Activated CD4-positive, alpha-beta T cell treated with anti-CD3 and anti-CD28 coated beads, Interleukin-2, amount 10 ng/mL, durations not matched to agents 24 days and 14 days (primary cell): ENCODE data around the gene MMP3. TPM values are rescaled to one million over a fixed set of nuclear protein-coding genes. Genes with fewer than 3 reads are reported as not detected.
A peak's percentile ranks its signal among the peaks of the same experiment; 100 is the strongest.
"Not testable (repeated sequence)": the region's sequence is repeated elsewhere in the genome, so short reads cannot be mapped to it uniquely, and the experiment has no call there.

Experiments used
- DNase-seq: peaks from one replicate; pipeline ENCODE4 v3.0.0; 2022
- H3K27ac Mint-ChIP-seq: one replicate; pipeline ENCODE4 v1.8.0; 2022; ENCODE audit warnings: mild to moderate bottlenecking, mixed read lengths
- H3K27me3 Mint-ChIP-seq: one replicate; pipeline ENCODE4 v1.8.0; 2022; ENCODE audit warnings: mixed read lengths
- H3K36me3 Mint-ChIP-seq: one replicate; pipeline ENCODE4 v1.8.0; 2022; ENCODE audit warnings: low read depth, mild to moderate bottlenecking, mixed read lengths
- H3K4me1 Mint-ChIP-seq: one replicate; pipeline ENCODE4 v1.8.0; 2021; ENCODE audit warnings: mixed read lengths
- H3K4me3 Mint-ChIP-seq: one replicate; pipeline ENCODE4 v1.8.0; 2022; ENCODE audit warnings: mild to moderate bottlenecking, moderate library complexity, mixed read lengths
- H3K9me3 Mint-ChIP-seq: one replicate; pipeline ENCODE4 v1.8.0; 2021; ENCODE audit warnings: mixed read lengths
- intact Hi-C: fragments of 100-400 bp; cut with micrococcal nuclease; formaldehyde crosslinking; loops from one replicate; pipeline ENCODE4 v1.15.1; 2023
- total RNA-seq: library from RNA; stranded (reverse); gene quantifications from 2 replicates; pipeline ENCODE4 v1.2.3, GENCODE V29; 2022

The MMP3 gene
- not detected in 2 replicates for total RNA-seq

DNA sequence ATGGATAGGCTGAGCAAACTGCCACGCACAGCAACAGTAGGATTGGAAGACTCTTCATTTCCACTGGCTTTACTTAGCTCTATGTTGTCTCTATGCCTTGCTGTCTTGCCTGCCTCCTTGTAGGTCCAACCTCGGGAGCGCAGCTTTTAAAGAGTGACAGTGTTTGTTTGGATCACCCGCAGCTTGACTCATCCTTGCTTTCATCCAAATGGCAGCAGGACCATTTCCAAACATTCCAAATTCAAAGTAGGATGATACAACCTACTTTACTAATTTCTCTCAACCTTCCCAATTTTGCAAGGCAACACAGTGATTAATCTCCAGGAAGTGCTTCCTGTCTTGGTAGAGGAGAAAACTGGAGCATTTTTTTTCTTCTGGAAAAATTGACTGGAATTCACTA, at the start of gene MMP3:
Gene MMP3 (minus strand): TSS at position 121 of the 400 bp plus-strand sequence. CDS start 63 bp downstream, at position 58.
- H3K4me1 Mint-ChIP-seq: no peaks in the 10 kb centered on the region
- no peaks in the 10 kb centered on the region for H3K36me3 Mint-ChIP-seq
- intact Hi-C loops: no loop called here
- H3K27ac Mint-ChIP-seq: no peak within 1 kb of the TSS
- no peak within 1 kb of the TSS for H3K4me3 Mint-ChIP-seq
- H3K27me3 Mint-ChIP-seq: peaks cover 9% of the 10 kb centered on the region
- DNase-seq: no peak
- no peaks in the 10 kb centered on the region for H3K9me3 Mint-ChIP-seq

DNA sequence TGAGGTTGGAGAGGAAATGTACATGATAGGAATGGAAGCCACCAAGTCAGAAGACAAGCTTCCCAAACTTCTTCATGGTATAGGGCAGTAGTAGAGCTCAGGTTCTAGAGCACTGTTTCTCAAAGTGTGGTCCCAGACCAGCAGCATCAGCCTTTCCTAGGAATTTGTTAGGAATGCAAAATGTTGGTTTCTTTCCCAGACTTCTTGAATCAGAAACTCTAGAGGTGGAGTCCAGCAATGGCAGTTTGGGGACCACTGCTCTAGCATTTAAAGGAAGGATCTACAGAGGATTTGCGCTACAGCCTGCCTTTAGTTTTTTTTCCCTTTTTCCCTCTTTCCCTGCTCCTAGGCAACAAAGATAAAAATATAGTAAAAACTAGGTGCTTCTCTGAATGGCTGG, 48.3 kb upstream of the MMP3 start:
- no peak for DNase-seq
- no peak overlapping the region for H3K4me3 Mint-ChIP-seq
- H3K27me3 Mint-ChIP-seq: peaks cover 2% of the 10 kb centered on the region
- no peaks in the 10 kb centered on the region for H3K36me3 Mint-ChIP-seq
- H3K9me3 Mint-ChIP-seq: peaks cover 5% of the 10 kb centered on the region
- intact Hi-C loops: no loop called here
- H3K4me1 Mint-ChIP-seq: no peaks in the 10 kb centered on the region
- H3K27ac Mint-ChIP-seq: no peak overlapping the region

DNA sequence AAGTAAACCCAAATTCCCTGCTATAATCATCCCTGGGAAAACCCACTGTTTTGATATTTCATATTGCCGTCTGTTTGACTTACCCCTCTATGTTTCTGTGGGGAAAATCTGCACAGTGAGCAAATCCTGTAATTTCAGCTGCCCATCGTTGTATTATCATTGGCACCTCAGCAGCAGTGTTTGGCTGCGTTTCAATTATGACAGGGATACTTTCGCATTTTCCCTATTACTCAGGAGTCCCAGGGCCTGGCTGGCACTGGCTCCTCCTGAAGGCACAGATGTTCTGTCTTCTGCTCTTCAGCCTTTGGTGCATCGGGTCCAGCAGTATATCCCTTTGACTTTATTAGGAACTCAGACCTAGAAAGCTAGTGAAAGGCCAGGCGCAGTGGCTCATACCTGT, 43.6 kb upstream of the MMP3 start:
- Mint-ChIP-seq H3K9me3 (no peaks in the 10 kb centered on the region), H3K4me1 (peaks cover 4% of the 10 kb centered on the region), H3K27me3 (peaks cover 2% of the 10 kb centered on the region), H3K36me3 (no peaks in the 10 kb centered on the region), H3K27ac (no peak overlapping the region), H3K4me3 (no peak overlapping the region)
- DNase-seq: no peak
- intact Hi-C loops: no loop called here

DNA sequence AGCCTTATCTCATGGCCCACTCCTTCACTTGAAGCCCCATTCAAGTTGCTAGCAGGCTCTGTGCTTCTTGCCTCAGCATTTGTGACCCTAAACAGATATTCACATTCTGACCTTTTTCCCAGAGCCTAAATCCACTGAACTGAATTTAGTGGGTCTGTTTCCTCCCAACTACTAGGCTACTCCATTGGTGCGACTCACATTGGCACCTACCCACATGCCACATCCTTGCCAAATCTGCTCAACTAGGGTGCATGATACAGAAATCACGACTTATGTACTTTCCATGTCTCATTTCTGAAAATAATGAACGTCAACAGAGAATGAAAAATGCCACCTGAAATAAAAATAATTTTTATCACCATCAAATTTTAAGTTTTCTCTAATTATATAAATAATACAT, 39.7 kb upstream of the MMP3 start:
- intact Hi-C loops: no loop called here
- Mint-ChIP-seq H3K4me3 (no peak overlapping the region), H3K27me3 (no peaks in the 10 kb centered on the region), H3K36me3 (no peaks in the 10 kb centered on the region), H3K9me3 (no peaks in the 10 kb centered on the region), H3K27ac (no peak overlapping the region), H3K4me1 (peaks cover 4% of the 10 kb centered on the region)
- DNase-seq: no peak

DNA sequence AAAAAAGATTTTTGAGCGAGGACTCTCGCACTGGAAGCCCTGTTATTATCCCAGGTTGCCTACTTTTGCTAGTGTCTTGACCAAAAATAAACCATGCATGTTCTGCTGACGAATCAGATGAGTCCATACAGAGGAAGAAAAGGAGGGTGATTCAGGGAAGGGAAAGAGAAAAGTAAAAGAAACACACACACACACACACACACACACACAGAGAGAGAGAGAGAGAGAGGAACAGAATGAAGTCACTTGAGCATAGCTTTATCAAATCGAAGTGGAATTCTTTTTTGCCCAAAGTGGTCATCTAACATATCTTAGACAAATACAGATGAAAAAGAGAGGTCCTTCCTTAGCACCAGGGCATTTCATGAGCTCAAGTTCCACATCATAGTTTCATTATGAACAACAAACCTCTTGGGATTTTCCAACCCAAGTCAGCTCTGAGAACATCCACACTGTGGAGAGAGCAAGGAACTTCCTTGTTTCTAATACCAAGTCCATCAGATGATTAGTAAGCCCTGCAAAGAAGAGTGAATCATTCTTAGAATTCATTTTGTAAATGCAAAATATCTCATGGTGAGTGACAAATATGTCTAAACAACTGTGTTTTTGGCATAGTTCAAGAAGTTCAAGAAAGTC, 39.1 kb upstream of the MMP3 start:
- peak overlapping the region; percentile 0 for H3K27ac Mint-ChIP-seq
- no peak overlapping the region for H3K4me3 Mint-ChIP-seq
- no peaks in the 10 kb centered on the region for H3K9me3 Mint-ChIP-seq
- H3K4me1 Mint-ChIP-seq: peaks cover 4% of the 10 kb centered on the region
- intact Hi-C loops: no loop called here
- no peaks in the 10 kb centered on the region for H3K36me3 Mint-ChIP-seq
- DNase-seq: no peak
- H3K27me3 Mint-ChIP-seq: no peaks in the 10 kb centered on the region

DNA sequence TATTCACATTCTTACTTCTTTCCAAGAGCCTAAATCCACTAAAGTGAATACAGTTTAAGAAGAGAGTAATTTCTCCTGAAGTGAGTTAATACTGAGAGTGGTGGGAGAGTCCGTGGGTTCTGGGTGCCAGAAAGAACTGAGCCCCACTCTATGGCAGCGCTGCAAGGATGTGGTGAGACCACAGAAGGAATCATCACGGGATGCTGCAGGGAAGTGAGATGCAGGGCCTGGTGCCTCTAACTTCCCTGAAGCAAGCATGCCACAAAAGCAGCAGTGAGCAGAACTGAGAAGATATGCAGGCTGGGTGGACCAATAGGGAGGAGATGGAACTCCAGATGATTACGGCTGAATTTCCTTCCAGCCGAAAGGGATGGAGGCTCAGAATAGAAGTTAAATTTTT, 36.4 kb upstream of the MMP3 start:
- no peak for DNase-seq
- peak overlapping the region; percentile 47 for H3K27ac Mint-ChIP-seq
- H3K36me3 Mint-ChIP-seq: no peaks in the 10 kb centered on the region
- intact Hi-C loops: no loop called here
- no peaks in the 10 kb centered on the region for H3K27me3 Mint-ChIP-seq
- peaks cover 4% of the 10 kb centered on the region for H3K4me1 Mint-ChIP-seq
- no peaks in the 10 kb centered on the region for H3K9me3 Mint-ChIP-seq
- H3K4me3 Mint-ChIP-seq: no peak overlapping the region

DNA sequence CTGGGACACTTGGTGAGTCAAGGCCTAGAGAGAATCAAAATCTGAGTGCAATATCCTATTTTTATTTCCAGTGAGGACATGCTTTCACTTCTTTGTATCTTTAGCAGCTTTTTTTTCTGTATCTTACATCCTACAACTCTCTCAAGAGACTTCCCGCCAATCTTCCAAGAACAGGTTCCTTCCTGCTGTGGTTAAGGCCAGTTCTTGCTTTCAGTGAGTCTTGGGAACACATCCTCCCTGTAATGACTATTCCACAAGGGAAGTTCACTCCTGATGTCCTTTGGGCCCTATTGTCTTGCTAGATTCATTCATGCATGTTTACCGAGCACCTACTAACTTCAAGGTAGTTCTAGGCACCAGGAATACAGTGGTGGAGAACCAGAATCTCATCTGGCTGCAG, 35.2 kb upstream of the MMP3 start:
- intact Hi-C loops: no loop called here
- Mint-ChIP-seq H3K9me3 (no peaks in the 10 kb centered on the region), H3K4me1 (peaks cover 4% of the 10 kb centered on the region), H3K27ac (no peak overlapping the region), H3K27me3 (no peaks in the 10 kb centered on the region), H3K4me3 (no peak overlapping the region), H3K36me3 (no peaks in the 10 kb centered on the region)
- no peak for DNase-seq

DNA sequence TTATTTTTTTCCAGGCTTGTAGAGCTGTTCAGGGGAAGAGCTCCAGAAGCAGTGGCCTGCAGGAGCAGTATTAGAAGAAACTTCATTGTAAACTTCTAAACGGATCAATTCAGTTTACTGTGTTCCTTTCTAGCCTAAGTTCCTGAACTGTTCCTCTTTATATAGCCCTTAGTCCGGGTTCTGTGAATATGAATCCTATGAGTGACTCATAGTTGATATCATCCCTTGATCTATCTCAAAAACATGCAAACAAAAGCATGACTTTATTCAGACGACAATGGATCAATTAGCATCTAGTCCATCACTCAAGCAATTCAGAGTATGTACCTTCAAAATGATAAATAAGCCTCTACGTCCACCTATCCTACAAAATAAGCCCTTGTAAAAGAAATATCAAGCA, 31.4 kb upstream of the MMP3 start, which contains the start of gene MMP12:
Gene MMP12 (minus strand): TSS at position 131 of the 400 bp plus-strand sequence. CDS start 45 bp downstream, at position 86.
- H3K27me3 Mint-ChIP-seq: no peaks in the 10 kb centered on the region
- DNase-seq: no peak
- H3K4me3 Mint-ChIP-seq: no peak within 1 kb of the TSS
- no peaks in the 10 kb centered on the region for H3K36me3 Mint-ChIP-seq
- intact Hi-C loops: no loop called here
- H3K27ac Mint-ChIP-seq: no peak within 1 kb of the TSS
- no peaks in the 10 kb centered on the region for H3K4me1 Mint-ChIP-seq
- no peaks in the 10 kb centered on the region for H3K9me3 Mint-ChIP-seq

DNA sequence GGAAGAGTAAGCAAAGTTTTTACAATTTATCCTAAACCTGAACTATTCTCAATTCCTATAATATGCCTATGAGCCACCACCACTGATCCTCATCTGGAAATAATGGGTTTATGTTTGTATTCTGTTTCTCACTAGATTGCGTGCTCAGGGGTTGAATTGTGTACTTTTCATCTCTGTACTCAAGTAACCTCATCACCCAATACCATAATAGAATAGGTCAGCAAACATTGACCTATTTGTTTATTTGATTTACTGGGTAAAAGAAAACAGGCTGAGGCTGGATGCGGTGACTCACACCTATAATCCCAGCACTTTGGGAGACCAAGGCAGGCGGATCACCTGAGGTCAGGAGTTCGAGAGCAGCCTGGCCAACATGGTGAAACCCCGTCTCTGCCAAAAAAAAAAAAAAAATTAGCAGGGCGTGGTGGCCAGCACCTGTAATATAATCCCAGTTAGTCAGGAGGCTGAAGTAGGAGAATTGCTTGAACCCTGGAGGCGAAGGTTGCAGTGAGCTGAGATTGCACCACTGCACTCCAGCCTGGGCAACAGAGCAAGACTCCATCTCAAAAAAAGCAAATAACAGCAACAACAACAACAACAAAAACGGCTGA, 26.1 kb upstream of the MMP3 start:
- H3K9me3 Mint-ChIP-seq, intact Hi-C loops, H3K4me3 Mint-ChIP-seq, H3K27me3 Mint-ChIP-seq, H3K4me1 Mint-ChIP-seq, H3K36me3 Mint-ChIP-seq, H3K27ac Mint-ChIP-seq, DNase-seq: not testable (repeated sequence)

DNA sequence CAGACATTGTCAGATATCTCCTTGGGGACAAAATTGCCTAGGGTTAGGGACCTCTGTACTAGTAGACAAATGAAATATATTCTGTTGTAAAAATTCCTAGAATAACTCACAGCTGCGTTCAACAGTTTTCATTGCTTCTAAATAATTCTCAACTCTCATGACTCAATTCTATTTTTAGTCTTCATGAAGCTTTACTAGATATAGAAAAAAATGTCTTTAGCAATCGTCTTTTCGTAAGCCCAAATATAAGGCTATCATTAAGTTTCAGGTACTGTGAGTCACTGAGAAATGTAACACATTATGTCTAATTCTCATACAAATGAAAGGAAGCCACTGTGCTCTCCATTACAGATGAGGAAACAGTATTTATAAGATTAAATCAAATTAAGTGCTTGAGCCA, 24.9 kb upstream of the MMP3 start:
- Mint-ChIP-seq H3K27ac (no peak overlapping the region), H3K27me3 (peaks cover 2% of the 10 kb centered on the region), H3K4me3 (no peak overlapping the region), H3K4me1 (no peaks in the 10 kb centered on the region), H3K36me3 (no peaks in the 10 kb centered on the region), H3K9me3 (no peaks in the 10 kb centered on the region)
- DNase-seq: no peak
- intact Hi-C loops: no loop called here

DNA sequence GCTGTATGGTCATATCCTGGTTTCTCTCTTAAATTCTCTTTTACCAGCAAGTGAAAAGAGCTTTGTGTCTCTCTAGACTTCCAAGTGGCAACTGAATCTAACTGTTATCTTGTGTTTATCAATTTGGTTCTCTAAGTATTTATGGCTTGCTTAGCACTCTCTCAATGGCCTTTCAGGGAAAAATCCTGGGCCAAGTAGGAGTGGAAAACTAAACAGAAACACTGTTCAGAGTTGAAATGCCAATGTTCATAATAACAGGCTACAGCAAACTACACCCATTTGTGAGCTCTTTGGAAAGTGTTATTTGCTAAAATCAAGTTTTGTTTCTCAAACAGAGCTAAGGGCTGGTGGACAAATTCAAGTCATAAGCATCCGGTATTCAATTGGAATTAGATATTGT, 21.3 kb upstream of the MMP3 start:
- Mint-ChIP-seq H3K27me3 (peaks cover 2% of the 10 kb centered on the region), H3K27ac (no peak overlapping the region), H3K36me3 (no peaks in the 10 kb centered on the region), H3K4me3 (no peak overlapping the region), H3K4me1 (no peaks in the 10 kb centered on the region), H3K9me3 (no peaks in the 10 kb centered on the region)
- no peak for DNase-seq
- intact Hi-C loops: no loop called here

DNA sequence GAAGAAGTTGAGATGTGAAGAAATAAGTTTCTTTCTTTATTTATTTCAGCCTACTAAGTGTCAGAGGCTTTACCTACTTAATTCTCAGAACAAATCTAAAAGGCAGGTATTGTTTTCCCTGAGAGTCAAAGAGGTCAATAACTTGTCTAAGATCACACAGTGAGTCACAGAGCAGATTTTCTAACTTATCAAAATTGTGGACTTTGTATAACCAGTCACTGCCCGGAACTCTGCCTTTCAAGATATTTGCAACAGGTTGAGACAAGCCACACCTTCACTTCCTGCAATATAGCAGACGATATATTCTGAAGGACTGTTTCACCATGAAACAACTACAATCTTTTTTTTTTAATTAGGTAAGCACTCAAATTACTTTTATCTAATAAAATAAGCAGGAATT, 10.5 kb upstream of the MMP3 start:
- no peaks in the 10 kb centered on the region for H3K36me3 Mint-ChIP-seq
- H3K27ac Mint-ChIP-seq: no peak overlapping the region
- no peak overlapping the region for H3K4me3 Mint-ChIP-seq
- intact Hi-C loops: no loop called here
- H3K9me3 Mint-ChIP-seq: no peaks in the 10 kb centered on the region
- no peaks in the 10 kb centered on the region for H3K4me1 Mint-ChIP-seq
- peaks cover 2% of the 10 kb centered on the region for H3K27me3 Mint-ChIP-seq
- no peak for DNase-seq

DNA sequence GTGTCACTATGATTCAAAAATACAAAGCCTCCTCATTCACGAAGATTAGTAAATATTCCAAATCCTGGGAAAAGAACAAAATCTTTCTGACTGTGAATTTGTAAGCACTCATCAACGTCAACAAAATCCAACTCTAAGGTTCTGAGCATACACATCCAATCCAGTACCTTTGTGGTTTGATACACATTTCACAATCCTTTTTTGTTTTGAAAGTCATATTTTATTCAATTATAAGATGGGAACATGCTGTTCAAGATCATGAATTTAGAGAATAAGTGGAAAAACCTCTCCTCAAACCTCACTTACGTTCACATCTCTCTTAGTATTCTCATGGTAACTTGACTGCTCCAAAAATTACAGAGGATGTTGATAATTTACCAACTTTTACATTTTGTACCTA, 9.6 kb upstream of the MMP3 start:
- H3K9me3 Mint-ChIP-seq: no peaks in the 10 kb centered on the region
- no peak overlapping the region for H3K27ac Mint-ChIP-seq
- DNase-seq: no peak
- H3K27me3 Mint-ChIP-seq: peaks cover 2% of the 10 kb centered on the region
- intact Hi-C loops: no loop called here
- no peaks in the 10 kb centered on the region for H3K36me3 Mint-ChIP-seq
- no peak overlapping the region for H3K4me3 Mint-ChIP-seq
- H3K4me1 Mint-ChIP-seq: no peaks in the 10 kb centered on the region

DNA sequence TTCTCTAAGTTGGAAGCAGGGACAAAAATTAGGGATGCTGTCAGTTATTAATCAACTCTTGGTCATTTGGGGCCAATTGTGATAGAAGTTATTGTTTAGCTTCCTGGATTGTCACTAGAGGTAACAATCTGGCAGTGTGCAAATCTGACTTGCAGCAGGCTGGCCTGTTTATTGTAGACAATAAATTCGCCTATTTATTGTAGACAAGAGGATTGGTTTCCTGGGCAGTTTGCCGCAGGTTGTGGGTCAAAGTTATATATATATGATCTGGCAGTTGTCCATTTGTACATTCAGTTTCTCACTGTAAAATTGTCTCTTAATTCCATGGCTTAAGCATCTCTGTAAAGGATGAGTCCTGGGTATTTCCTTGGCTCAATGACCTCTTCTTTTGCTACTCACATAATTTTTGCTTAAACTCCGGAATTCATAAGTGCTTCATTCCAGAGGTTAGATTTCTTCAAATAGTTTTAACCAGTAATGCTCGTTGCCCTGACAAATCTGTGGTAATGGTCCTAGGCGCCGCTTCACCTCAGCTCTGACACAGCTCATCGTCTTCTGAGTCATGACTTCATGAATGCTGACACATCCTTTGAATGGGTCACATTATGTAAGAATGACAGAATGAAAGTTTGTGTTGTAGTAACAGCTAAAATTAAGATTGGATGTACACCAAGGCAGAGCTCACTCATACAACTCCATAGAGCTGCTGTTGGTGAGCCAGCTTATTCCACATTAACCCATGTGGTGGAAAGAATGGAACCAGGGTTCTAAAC, 7.8 kb upstream of the MMP3 start:
- H3K36me3 Mint-ChIP-seq: no peaks in the 10 kb centered on the region
- intact Hi-C loops: no loop called here

More for the DNA sequence above, 7.8 kb upstream of the MMP3 start:
- Mint-ChIP-seq H3K4me1 (no peaks in the 10 kb centered on the region), H3K4me3 (no peak overlapping the region), H3K9me3 (no peaks in the 10 kb centered on the region), H3K27me3 (peaks cover 4% of the 10 kb centered on the region), H3K27ac (no peak overlapping the region)
- DNase-seq: no peak
